NB4 (cell line): Measurements from ENCODE around the gene MAG.

Experiments
- CTCF ChIP-seq: IDR thresholded peaks from one replicate; pipeline ENCODE4 v1.5.1; 2012; ENCODE audit warnings: low read depth, low read length
- POLR2A ChIP-seq: IDR thresholded peaks from 2 replicates; pipeline ENCODE4 v1.6.1; 2011; ENCODE audit warnings: mild to moderate bottlenecking; ENCODE audit not compliant: insufficient read length; ENCODE audit errors: extremely low read depth

- TF ChIP-seq CTCF (no peak), POLR2A (no peak)
These were observed 16.0 kb downstream of the MAG start for GRCh38 chr19:35307931-35308330.
